Measurements from ENCODE around the gene TMEM61.
"Not testable (repeated sequence)": the region's sequence is repeated elsewhere in the genome, so short reads cannot be mapped to it uniquely, and the experiment has no call there.

TMEM61 gene

DNA sequence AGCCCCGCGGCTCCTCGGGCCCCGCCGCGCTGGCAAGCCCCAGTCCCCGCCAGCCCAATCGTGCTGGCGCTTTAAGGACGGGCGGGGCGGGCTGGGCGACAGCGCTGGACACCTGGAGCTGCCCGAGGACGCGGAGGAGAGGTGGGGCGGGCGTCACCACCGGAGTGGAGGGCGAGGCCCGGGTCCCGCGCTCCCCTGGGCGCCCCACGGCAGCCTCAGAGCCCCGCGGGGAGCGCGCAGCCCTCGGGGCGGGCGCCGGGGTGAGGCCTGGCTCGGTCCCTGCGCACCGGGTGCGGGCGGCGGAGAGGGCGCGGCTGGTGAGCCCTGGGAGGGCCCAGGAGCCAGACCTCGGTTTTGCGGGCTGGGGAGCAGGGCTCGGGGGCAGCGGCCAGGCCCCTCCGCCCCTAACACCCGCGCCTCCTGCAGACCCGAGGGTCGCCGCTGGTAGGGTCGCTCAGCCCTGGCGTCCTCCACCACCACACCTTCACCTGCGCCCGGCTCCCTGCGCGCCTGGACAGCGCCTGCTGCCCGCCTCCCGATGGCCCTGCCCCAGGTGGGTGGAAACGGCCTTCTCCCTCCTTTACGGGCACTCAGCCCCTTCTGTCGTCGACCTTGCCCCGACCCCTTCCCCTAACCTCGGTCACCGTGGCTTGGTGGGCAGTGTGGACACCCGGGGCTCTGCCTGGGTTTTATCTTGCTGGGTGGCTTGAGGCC, at the start of gene TMEM61:
TSS of gene TMEM61 (plus strand) at position 101 of the 714 bp plus-strand sequence. CDS start at position 539, 438 bp downstream.
- H3K4me3 ChIP-seq (ENCODE audit: low read length), result peak within 1 kb of the TSS; percentile 39
- TF ChIP-seq, protein P1, sequence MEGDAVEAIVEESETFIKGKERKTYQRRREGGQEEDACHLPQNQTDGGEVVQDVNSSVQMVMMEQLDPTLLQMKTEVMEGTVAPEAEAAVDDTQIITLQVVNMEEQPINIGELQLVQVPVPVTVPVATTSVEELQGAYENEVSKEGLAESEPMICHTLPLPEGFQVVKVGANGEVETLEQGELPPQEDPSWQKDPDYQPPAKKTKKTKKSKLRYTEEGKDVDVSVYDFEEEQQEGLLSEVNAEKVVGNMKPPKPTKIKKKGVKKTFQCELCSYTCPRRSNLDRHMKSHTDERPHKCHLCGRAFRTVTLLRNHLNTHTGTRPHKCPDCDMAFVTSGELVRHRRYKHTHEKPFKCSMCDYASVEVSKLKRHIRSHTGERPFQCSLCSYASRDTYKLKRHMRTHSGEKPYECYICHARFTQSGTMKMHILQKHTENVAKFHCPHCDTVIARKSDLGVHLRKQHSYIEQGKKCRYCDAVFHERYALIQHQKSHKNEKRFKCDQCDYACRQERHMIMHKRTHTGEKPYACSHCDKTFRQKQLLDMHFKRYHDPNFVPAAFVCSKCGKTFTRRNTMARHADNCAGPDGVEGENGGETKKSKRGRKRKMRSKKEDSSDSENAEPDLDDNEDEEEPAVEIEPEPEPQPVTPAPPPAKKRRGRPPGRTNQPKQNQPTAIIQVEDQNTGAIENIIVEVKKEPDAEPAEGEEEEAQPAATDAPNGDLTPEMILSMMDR (IDR thresholded peaks at IDR 0.05; ENCODE audit: insufficient read depth, low read depth, low read length, missing control alignments), result no peak

DNA sequence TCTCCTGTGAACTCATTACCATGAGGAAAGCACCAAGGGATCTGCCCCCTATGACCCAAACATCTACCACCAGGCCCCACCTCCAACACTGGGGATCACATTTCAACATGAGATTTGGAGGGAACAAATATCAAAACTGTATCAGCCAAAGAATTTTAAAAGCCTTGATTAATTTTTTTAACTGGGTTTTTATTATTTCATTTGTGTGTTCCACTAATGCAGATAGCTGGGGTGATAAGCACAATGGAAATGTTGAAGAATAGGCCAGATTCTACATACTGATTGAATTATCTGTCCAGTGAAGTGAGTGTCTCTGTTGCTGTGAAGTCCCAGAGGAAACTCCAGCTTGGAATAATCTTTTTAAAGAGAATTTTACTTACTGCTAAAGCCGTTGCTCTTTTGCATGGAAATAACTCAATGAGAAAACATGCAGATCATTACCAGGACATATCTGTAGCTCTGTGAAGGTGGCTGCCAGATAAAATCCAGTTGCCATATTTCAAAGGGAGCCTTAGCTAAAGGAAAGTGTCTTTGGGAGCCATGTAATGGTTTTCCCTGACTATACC, 49.1 kb upstream of the TMEM61 start:
- no peak for DNase-seq (ENCODE audit: low read depth)
- TF ChIP-seq, protein P1 (IDR thresholded peaks at IDR 0.05; ENCODE audit: insufficient read depth, low read depth, low read length, missing control alignments), result no peak

More for the DNA sequence above, at the start of gene TMEM61:
- DNase-seq (ENCODE audit: low read depth), result peak; percentile 38

DNA sequence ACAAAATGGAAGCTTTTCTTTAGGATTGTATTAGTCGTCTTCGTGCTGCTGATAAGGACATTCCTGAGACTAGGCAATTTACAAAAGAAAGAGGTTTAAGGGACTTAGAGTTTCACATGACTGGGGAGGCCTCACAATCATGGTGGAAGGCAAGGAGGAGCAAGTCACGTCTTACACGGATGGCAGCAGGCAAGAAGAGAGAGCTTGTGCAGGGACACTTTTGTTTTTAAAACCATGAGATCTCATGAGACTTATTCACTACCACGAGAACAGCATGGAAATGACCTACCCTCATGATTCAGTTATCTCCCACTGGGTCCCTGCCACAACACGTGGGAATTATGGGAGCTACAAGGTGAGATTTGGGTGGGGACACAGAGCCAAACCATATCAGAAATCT, 46.3 kb upstream of the TMEM61 start:
- not testable (repeated sequence) for H3K4me3 ChIP-seq (ENCODE audit: low read length); DNase-seq (ENCODE audit: low read depth)

More for the DNA sequence above, 49.1 kb upstream of the TMEM61 start:
- no peak overlapping the region for H3K4me3 ChIP-seq (ENCODE audit: low read length)

DNA sequence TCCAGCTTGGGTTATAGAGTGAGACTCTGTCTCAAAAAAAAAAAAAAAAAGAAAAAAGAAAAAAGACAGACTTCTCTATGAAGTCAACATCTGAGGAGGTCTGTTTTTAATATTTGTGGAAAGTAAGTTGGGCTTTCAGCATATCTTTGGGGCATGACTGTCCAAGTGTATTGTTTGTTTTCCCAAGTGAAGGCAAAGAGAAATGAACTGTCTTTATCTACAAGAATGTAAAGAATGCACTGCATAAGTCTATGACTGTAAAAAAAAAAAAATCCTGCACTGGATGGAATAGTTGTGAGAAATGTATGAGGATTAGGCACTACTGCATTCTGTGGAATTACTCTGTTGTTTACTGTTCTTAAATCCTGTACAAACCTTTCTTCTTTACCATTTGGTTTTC, 45.6 kb upstream of the TMEM61 start:
- TF ChIP-seq, protein P1 (IDR thresholded peaks at IDR 0.05; ENCODE audit: insufficient read depth, low read depth, low read length, missing control alignments), result no peak

DNA sequence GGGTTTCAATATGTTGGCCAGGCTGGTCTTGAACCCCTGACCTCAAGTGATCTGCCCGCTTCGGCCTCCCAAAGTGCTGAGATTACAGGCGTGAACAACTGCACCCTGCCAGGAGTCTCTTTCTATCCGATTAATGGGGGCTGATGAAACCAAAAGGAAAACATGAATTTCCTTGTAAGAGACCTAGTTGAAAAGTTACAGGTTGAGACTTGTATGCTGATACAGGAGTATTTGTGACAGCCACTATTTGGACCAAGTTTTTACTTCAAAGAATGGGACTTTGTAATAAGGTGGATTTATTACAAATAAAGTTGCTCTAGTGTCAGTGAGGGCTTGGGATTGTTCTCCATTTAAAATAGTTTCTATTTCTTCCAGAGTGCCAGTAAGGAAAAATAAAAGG, 43.6 kb upstream of the TMEM61 start:
- H3K4me3 ChIP-seq (ENCODE audit: low read length), result no peak overlapping the region
- peak; percentile 50 for DNase-seq (ENCODE audit: low read depth)

More for the DNA sequence above, 45.6 kb upstream of the TMEM61 start:
- DNase-seq (ENCODE audit: low read depth), result peak; percentile 66
- no peak overlapping the region for H3K4me3 ChIP-seq (ENCODE audit: low read length)

DNA sequence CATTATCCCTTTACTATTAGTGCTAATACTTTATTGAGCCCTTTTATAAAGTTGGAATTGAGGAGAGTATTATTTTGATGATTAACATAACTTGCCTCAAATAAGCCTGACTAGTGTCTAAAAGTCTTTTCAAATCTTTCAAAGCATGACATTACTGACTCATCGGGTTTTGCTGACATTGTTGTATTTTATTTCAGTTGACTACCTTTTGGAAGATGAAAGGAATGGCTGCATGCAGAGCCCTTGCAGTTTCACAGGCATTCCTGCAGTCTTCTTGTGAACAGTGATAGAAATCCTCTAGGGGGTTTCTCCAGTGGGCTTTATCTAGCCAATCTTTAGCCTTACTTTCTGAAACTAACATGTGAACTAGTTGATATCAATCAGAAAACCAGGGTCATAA, 43.0 kb upstream of the TMEM61 start:
- DNase-seq (ENCODE audit: low read depth), result peak; percentile 60
- TF ChIP-seq, protein P1 (IDR thresholded peaks at IDR 0.05; ENCODE audit: insufficient read depth, low read depth, low read length, missing control alignments), result no peak
- H3K4me3 ChIP-seq (ENCODE audit: low read length), result no peak overlapping the region

More for the DNA sequence above, 43.6 kb upstream of the TMEM61 start:
- TF ChIP-seq, protein P1 (IDR thresholded peaks at IDR 0.05; ENCODE audit: insufficient read depth, low read depth, low read length, missing control alignments), result no peak

DNA sequence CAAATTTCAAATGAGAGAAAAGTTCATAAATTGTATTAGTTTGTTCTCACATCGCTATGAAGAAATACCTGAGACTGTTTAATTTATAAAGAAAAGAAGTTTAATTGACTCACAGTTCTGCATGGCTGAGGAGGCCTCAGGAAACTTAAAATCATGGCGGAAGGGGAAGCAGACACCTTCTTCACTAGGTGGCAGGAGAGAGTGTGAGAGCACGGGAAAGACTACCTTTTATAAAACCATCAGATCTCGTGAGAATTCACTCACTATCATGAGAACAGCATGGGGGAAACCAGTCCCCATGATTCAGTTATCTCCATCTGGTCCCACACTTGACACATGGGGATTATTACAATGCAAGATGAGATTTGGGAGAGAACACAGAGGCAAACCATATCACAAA, 41.5 kb upstream of the TMEM61 start:
- DNase-seq (ENCODE audit: low read depth); H3K4me3 ChIP-seq (ENCODE audit: low read length): not testable (repeated sequence)

DNA sequence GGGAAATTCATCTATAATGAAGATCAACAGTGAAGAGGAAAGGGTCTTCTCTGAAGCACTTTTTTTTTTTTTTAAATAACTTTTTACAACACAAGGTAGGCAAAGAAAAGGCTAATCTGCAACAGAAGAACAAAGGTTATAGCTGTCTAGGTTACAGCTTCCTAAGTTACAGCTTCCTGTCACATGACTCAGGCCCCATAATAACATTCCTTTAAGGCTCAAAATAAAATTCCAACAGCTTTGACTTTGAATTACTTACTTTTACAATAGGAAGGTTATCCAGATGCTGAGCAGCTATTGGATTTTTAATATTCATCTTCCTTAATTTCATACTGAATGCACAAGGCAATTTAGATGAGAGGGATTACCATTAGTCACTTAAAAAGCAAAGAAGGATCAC, 40.4 kb upstream of the TMEM61 start:
- TF ChIP-seq, protein P1 (IDR thresholded peaks at IDR 0.05; ENCODE audit: insufficient read depth, low read depth, low read length, missing control alignments), result no peak
- H3K4me3 ChIP-seq (ENCODE audit: low read length), result no peak overlapping the region
- no peak for DNase-seq (ENCODE audit: low read depth)

Measured in epithelial cell of esophagus (primary cell).